Cerebellar cortex (tissue), 1 donor: ENCODE data around the gene LRP1B.
"Not testable (repeated sequence)": the region's sequence is repeated elsewhere in the genome, so short reads cannot be mapped to it uniquely, and the experiment has no call there.

Experiments used
- DNase-seq: peaks from one replicate; pipeline ENCODE4 v3.0.0-alpha.2; 2015; ENCODE audit warnings: low spot score

Gene LRP1B

DNA sequence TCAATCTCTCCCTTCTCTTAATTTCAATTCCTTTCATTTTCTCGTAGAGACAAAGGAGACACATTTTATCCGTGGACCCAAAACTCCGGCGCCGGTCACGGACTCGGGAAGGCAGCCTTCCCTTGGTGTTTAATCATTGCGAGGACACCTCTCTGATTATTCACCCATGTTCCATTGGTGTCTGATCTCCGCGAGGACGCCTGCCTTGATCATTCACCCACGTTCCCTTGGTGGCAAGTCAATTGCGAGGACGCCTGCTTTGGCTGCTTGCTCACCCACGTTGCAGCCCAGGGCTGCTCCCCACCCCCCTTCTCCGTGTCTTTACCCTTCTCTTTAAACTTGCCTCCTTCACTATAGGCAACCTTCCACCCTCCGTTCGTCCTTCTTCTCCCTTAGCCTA lies 1703.8 kb downstream of the LRP1B start:
- DNase-seq = not testable (repeated sequence)

DNA sequence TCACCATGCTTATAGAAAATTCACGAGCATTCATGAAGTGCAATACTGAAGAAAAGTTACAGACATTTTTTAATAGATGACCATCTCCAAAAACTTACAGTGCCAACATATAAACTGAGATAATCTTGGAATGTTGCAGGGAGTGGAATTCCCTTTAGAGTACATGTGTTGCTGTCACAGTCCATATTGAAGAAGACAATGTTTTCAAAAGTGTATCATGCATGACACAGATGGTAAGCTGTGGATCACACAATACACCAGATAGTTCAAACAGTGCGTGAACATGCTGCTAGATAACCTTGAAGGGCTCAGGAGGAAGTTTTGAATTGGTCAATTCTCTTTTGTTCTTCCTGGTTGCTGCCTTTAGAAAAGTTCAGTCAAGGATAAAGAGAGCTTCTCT lies 1706.3 kb downstream of the LRP1B start:
- no peak for DNase-seq

DNA sequence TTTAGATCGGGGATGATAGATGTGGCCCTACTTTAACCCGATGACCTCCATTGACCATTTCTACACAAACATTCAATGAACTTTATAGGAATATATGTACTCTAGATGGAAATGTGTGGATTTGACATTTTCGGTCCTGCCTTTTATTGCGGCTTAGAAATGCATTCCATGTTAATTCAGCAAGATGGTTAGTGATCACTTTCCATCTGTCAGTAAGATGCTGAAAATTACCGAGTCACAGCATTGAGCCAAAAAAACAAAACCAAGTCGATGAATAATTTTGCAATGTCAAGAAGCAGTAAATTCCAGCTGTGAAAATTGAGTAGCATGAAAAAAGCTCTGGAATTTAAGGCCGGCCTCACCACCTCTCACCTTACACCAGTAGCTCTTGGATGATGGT lies 1708.1 kb downstream of the LRP1B start:
- peak; percentile 21 for DNase-seq

DNA sequence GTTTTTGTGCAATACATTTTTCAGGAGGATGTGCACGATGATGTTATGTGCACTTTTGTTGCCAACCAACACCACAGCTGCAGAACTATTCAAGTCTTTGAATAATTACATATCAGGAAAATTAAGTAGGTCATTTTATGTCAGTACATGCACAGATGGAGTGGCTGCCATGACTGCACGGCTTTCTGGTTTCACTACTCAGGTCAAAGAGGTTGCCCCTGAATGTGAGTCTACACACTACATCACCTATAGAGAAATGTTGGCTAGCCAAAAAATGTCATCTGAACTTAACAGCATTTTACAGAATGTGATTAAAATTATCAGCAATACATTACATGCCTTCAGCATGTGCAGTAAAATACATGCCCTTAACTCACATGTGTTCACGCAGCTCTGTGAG lies 1713.3 kb downstream of the LRP1B start:
- no peak for DNase-seq

DNA sequence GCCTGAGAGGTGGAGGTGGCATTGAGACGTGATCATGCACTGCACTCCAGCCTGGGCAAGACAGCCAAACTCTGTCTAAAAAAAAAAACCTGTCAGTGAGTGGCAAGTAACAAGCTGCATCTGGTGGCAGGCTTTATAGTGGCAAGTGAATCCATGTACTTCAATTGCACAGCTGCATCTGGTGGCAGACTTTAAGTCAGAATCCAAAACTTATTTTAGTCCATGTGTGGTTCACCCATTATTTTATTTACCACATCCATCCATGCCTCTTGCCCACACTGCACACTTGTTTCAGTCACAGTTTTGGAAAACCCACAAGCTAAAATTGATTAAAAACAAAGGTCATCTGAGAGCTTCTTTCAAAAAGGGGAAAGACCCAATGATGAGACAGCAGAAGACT lies 1714.2 kb downstream of the LRP1B start:
- no peak for DNase-seq

DNA sequence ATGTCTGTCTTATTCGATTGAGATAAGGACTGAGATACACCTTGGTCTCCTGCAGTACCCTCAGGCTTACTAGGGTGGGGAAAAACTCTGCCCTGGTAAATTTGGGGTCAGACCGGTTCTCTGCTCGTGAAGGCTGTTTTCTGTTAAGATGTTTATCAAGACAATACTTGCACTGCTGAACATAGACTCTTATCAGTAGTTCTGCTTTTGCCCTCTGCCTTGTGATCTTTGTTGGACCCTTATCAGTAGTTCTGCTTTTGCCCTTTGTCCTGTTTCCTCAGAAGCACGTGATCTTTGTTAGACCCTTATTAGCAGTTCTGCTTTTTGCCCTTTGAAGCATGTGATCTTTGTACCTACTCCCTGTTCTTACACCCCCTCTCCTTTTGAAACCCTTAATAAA lies 1715.8 kb downstream of the LRP1B start:
- not testable (repeated sequence) for DNase-seq

DNA sequence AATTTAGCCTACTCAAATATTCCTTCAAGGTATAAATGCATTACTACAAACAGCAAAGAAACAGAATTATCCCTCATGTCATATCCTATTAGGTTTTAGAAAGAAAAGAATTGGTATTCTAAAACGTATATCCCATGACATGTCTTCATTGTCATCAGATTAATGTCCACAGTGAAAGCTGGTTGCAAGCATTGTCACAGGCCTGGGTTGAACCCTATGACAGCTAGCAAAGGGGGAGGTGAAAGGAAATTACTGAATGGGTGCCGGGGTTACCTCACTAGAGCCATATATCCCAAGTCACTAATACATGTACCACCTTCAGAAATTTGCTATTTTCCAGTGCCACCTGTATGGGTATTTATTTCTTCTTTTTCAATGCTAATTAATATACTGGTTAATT lies 1720.1 kb downstream of the LRP1B start:
- no peak for DNase-seq

DNA sequence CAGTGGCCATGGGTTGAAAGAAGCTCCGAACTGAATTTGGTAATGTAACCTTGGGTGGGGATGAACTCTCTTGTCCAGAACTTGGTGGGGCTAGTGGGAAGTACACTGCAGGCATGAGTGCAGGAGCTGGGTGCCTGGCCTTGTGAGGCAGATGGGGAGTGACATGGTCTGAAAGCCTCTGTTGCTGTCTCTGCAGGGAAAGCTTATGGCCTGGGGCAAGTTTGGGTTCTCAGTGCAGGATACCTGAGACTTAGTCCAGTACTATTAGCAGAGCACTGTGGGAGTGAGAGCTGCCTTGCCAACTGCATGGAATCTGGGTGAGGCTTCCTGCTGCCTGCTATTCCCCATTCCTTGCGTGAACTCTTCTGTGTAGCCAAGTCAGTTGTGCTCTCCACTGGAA lies 1729.8 kb downstream of the LRP1B start:
- no peak for DNase-seq

DNA sequence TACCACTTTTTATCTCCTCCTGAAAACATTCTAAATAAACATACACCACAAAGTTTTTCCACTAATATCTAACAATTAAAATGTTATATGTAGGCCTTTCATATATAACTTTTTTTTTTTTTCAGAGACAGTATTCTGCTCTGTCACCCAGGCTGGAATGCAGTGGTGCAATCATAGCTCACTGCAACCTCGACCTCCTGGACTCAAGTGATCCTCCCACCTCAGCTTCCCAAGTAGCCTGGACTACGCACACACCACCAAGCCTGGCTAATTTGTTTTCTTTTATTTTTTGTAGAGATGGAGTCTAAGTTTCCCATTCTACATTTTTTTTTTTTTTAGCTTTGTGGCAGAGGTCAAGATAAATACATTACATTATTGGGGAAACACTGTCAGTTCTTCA lies 1738.0 kb downstream of the LRP1B start:
- DNase-seq = no peak

DNA sequence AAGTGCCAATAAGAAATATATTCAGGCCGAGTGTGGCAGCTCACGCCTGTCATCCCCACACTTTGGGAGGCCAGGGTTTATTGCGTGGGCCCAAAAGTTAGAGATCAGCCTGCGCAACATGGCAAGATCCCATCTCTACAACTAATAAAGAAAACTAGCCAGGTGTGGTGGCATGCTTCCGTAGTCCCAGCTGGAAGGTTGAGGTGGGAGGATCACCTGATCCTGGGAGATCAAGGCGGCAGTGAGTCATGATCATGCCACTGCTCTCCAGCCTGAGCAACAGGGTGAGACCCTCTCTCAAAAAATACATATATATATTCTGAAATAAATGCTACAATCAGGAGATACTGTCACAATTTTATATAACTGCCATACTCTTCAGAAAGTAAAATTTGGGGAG lies 1745.9 kb downstream of the LRP1B start:
- DNase-seq = no peak

DNA sequence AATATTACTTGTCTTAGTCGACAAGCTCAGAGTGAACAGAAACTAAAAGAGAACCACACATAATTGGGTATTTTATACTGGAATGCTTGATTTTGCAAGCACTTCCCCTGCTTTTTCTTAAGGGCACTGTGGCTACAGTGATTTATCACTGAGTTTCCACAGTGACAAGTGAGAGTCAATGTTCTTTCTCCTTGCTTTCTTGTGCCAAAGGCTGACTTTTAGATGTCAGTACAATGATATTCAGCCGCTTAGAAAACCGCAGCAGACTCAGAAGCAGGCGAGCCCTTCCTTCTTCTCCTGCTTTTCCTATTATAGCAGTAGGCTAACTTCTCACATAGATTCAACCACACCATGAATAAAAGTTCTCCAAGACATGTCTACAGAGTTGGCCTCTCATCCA lies 1747.0 kb downstream of the LRP1B start:
- no peak for DNase-seq

DNA sequence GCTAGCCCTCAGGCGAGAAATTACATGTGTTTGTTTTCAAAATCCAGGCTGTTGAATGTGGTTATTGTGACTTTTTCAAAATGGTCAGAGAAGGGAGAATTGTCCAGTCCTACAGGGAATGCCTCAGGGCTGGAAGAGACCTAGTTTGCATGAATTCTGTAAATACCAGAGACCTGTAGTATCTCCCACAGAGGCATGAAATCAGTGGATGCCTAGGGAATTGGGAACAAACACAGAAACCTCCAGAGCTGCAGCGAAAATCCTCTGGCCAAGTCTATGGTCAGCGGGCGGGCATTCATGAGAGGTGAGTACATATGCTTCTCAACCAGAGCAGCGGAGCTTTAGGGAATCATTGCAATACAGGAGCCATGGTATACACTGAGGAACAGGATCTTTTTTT lies 1754.1 kb downstream of the LRP1B start:
- no peak for DNase-seq

DNA sequence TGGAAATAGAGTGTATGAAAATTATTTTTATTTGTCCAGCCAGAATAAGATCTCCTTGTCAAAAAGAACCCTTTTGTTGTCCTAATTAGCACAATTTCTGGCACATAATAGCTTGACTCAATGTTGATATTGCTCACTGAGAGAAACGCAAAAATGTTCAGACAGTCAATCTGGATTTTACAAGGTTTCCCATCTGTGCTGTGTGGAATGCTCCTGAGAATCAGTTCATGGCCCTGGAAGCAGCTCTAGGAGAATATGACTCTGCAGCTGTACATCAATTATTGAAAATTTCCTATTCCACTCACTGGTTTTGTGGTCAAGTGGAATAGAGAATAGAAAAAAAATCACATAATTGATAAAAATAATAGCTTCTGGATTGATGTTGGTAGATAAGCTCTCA lies 1767.7 kb downstream of the LRP1B start:
- no peak for DNase-seq

DNA sequence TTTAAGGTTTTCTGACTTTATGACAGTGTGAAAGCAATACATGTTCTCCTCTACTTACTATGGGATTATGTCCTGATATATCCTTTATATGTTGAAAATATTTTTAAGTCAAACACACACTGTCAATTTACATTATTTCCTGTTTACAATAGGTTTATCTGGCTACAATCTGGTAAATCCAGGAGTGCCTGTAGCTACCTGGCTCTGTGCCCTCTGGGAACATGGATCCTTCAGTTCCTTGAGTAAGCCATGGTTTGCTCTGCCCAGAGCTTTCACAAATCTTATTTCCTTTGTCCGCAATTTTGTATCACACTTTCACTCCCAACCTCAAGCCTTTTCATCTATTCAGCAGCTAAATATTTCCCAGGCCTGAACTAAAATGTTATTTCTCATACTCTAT lies 1768.5 kb downstream of the LRP1B start:
- no peak for DNase-seq

DNA sequence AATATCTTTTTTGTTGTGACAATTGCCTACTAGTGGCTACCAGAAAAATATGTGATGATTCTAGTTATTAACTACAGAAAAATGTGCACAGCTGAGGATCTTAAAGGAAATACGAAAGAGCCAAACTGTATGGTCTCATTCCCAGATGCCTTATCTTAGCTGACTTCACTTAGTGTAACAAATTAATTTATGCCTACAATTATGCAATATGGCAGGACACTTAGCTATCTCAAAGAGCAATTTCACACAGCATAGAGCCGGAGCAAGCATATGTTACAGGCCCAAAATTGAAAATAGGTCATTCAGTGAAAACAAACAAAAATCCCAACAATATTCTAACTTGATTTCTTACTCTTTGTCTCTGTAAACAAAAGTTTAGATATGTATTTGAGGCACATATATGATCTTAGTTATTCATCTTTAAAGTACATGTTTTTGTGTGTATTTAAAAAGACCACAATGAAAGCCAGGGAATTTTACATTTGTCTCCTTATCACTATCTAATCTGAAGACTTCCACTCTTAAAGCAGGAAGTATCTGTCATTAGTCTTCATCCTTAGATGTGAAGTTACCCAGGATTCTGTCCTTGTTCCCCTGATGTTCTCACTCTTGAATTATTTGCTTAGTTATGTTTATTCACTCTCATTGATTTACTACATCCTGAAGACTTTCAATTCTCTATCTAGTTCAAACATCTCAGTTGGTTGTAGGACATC lies 1771.6 kb downstream of the LRP1B start:
- DNase-seq = peak; percentile 9

DNA sequence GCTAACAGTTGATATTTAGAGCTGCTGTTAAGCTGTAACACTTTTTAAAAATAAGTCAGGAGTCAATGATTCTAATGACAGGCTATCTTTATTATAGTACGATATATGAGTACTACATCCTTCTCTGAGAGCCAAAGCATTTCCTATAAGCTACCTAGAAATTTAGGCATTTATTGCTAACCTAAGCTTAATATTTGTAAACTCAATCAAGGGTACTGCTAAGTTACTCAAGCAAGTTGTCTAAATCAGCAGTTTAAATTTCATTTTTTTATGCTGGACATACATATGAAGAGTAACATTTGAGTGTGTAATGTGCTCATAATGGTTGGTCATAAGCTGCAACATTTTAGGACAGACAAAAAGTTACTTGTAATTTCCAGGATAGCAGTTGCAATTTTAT lies 1774.1 kb downstream of the LRP1B start:
- no peak for DNase-seq

DNA sequence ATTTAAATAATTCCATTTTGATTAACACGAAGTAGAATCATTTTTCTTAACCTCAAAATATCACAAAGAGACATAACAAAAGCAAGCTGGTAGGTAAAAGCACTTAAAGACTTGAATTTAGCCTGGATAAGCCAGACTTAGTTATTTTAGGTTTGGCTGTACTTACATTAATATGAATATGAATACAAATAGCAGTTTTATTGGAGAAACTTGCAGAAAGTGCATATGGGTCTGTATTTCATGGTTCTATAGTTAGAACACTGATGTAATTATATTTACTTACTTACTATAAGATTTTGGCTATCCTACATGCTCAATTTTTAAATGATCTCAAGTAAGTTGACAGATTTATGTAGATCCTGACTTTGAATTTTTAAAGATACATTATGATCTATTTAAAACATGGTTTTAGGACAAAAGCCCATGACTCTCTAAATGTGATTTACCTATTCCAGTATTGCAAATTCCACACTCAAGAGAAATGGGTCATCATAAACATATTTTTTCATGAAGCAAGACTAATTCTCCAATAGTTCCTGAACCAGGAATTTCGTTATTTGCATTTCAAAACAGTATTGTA lies 1775.2 kb downstream of the LRP1B start:
- DNase-seq = no peak

DNA sequence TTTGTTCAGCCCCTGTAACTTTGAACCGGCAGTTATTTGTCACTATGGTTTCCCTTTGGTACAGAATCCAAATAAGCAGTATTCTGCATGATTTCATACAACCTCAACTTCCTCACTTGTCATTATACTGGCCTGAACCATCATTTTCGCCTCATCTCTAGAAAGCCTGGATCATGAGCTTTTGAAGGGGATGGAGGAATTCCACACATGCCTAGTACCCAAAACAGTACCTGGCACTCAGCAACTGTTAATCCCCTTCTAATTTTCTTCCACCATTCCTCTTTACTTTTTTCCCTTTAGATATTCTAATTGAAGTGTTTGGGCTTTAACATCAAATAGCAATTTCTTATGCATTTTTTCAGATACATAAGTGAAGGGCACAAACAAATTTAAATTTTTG lies 1776.3 kb downstream of the LRP1B start:
- DNase-seq = no peak

DNA sequence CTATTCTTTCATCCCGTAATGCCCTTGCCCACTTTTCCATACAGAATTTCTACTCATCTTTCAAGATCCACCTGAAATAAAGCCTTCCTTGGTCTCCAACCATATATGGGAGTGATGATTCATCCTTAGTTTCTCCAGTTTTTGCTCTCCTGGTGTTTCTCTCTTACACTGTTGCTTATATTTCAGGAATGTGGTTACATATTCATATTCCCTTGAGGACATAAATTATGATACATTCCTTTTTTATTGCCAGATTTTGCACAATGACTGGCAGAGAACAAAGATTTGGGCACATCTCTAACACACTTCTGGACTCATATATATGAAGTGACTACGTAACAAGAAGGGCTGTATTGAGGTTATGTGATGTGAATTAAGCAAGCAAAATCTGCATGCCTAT lies 1777.3 kb downstream of the LRP1B start:
- no peak for DNase-seq

DNA sequence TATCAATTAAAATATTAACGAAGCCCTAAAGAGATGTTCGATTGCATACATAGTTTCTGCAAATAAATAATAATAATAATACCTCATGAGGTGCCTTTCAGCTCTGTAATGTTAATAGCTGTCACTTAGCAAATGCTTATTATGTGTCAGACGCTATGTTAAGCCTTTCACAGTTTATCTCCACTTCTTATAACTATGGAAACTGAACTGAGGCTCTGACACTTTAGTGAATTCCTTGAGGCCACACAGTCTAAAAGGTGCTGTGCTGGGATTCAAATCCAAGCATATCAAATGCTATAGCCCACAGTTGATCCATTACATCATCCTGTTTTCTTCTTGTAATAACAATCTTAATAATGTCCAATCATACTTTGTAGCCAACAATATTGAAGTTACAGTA lies 1779.1 kb downstream of the LRP1B start:
- no peak for DNase-seq

DNA sequence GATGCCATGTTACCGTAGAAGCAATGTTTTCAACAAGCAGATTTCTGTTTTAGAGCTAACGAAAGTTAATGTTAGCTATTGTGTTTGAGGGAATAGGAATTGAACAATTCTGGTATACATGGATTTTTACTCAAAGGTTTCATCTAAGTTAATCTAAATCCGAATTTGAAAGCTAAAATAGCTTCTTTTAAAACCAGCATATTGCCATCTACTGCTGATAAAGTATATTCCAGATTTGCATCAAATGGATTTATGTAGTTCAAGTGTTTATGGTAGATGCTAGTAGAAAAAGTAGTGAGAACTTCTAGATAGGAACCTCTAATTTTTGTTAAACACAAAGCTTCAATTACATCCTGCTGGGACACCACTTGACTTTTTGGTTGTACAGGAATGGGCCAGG lies 1781.1 kb downstream of the LRP1B start:
- no peak for DNase-seq

DNA sequence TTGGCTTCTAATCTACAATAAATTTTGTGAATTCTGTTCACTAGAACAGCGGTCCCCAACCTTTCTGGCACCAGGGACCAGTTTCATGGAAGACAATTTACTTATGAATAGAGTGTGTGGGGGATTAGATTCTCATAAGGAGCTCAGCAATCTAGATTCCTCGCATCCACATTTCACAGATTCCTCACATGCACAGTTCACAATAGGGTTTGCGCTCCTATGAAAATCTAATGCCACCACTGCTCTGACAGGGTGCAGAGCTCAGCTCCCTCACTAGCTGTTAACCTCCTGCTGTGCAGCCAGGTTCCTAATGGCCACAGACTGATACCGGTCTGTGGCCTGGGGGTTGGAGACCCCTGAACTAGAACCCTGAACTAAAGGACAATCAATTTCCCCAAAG lies 1782.0 kb downstream of the LRP1B start:
- no peak for DNase-seq

DNA sequence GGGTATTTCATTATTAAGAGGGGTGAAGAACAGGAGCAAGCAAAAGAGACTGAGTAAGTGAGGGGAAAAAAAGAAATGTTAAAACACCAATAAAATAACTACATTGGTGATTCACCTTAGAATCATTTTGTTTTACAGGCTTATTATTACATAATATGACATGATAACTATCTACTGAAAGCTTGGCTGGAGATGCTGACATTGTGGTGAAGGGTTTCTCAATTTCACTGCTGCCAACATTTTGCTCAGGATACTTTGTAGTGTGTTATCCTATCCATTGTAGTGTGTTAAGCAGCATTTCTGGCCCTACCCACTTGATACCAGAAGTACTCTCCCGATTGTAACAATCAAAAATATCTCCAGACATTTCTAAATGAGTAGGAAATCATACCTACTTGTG lies 1786.0 kb downstream of the LRP1B start:
- no peak for DNase-seq

DNA sequence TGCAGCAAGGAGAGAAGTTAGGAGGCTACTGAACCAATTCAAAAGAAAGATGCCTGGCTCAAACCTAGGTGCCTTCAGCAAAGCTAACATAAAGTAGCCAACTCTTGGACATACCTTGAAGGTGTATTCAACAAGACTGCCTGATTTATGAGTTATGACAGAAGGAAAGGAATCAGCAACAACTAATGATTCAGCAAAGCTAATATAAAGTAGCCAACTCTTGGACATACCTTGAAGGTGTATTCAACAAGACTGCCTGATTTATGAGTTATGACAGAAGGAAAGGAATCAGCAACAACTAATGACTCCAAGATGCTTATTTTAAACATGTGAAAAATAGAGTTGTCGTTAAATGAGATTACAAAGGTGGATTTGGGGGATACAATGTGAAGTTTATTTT lies 1786.5 kb downstream of the LRP1B start:
- not testable (repeated sequence) for DNase-seq
